ENCODE measurements around the gene TBC1D8. TPM values are rescaled to one million over a fixed set of nuclear protein-coding genes. Genes with fewer than 3 reads are reported as not detected.

The TBC1D8 gene
- total and polyA plus RNA-seq, 9 of the 15 experiments (the other 6 are each of a cell fraction or from before 2014, with no cell fraction given) = 0.36 to 1.3 (median 0.82) TPM

DNA sequence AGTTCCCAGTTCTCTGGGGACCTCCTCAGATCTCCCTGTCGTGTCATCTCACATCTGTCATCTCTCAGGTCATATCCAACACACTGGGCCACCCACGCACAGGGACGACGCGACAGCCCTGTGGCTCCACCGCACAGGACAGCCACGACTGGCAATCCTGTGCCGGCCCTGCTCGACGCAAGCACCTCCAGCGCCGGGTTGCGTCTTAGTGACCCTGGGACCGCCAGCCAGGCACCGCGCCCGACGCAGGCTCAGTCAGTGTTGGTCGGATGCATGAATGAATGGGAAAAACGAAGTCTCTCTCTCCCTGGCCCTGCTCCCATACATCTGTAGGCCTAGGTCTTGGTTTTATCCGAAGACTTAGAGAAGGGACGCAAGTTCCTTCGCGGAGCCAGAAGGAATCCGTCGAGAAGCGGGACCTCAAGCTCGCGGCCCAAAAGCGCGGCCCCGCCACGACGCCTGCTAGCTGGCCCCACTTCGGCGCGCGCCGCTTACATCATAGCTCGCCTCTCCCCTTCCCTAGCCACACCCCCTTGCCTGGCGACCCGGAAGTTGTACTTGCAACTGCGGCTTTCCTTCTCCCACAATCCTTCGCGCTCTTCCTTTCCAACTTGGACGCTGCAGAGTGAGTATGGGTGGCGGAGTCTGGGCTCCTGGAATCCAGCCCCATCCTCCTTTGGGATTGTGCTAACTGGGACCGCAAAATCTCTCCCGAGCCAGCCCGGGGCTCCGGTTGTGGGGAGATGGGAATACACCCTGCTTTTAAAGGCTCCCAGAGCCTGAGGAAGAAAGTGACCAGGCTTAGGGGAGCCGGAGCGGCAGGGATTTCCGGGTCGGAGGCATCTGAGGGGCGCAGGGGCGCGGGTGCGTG lies 149.3 kb downstream of the TBC1D8 start, which contains the start of gene RPL31 (continued):
- TF ChIP-seq, protein P1, sequence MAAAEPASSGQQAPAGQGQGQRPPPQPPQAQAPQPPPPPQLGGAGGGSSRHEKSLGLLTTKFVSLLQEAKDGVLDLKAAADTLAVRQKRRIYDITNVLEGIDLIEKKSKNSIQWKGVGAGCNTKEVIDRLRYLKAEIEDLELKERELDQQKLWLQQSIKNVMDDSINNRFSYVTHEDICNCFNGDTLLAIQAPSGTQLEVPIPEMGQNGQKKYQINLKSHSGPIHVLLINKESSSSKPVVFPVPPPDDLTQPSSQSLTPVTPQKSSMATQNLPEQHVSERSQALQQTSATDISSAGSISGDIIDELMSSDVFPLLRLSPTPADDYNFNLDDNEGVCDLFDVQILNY (CRISPR knock-in tag; IDR thresholded peaks at IDR 0.05) = peak; percentile 100
- TF ChIP-seq BHLHE40 (IDR thresholded peaks at IDR 0.05; ENCODE audit: low read length) (0 out of 2 replicates have a peak, but pooled peaks have one; percentile 6), RB1 (IDR thresholded peaks at IDR 0.05; ENCODE audit: low read depth) (peak; percentile 53), MED1 (CRISPR knock-in tag; IDR thresholded peaks at IDR 0.05; ENCODE audit: borderline replicate concordance) (0 out of 2 replicates have a peak, but pooled peaks have one; percentile 69), ZFP30 (CRISPR knock-in tag; IDR thresholded peaks at IDR 0.05; ENCODE audit: borderline replicate concordance) (no peak), FOXK1 (CRISPR knock-in tag; IDR thresholded peaks at IDR 0.05; ENCODE audit: borderline replicate concordance) (peak; percentile 100), ZFPM2 (CRISPR knock-in tag; IDR thresholded peaks at IDR 0.05) (no peak), PCBP1 (IDR thresholded peaks at IDR 0.05; ENCODE audit: low read depth, low read length, poor library complexity, severe bottlenecking) (peak; percentile 36), SOX6 (IDR thresholded peaks at IDR 0.05) (peak; percentile 68), SETDB1 (IDR thresholded peaks at IDR 0.05; ENCODE audit: low read length) (no peak), HDAC1 (IDR thresholded peaks at IDR 0.05) (peak in 1 of 2 experiments; percentile 71; a peak in 2 of 4 replicates), MYBL2 (IDR thresholded peaks at IDR 0.05; ENCODE audit: low read depth) (no peak), MYBL2 (CRISPR knock-in tag; IDR thresholded peaks at IDR 0.05; ENCODE audit: borderline replicate concordance) (peak; percentile 80; the same call in 1 of the 2 replicates), RERE (CRISPR knock-in tag; IDR thresholded peaks at IDR 0.05; ENCODE audit: borderline replicate concordance) (peak; percentile 99), ZNF586 (CRISPR knock-in tag; conservative IDR thresholded peaks at IDR 0.05) (no peak), ZNF212 (CRISPR knock-in tag; IDR thresholded peaks at IDR 0.05) (no peak), ZNF316 (IDR thresholded peaks at IDR 0.05) (0 out of 2 replicates have a peak, but pooled peaks have one; percentile 1), YY1 (IDR thresholded peaks at IDR 0.05; ENCODE audit: borderline replicate concordance in 1 of 3, control insufficient read depth in 1 of 3, extremely low read depth in 1 of 3, insufficient read depth in 3 of 3, insufficient read length in 1 of 3, insufficient replicate concordance in 2 of 3, low read depth in 1 of 3, low read length in 2 of 3) (peak; percentile 30 to 69 (median 60)), MEIS2 (IDR thresholded peaks at IDR 0.05; ENCODE audit: partially characterized antibody) (peak; percentile 75)
- TF ChIP-seq, protein P2, sequence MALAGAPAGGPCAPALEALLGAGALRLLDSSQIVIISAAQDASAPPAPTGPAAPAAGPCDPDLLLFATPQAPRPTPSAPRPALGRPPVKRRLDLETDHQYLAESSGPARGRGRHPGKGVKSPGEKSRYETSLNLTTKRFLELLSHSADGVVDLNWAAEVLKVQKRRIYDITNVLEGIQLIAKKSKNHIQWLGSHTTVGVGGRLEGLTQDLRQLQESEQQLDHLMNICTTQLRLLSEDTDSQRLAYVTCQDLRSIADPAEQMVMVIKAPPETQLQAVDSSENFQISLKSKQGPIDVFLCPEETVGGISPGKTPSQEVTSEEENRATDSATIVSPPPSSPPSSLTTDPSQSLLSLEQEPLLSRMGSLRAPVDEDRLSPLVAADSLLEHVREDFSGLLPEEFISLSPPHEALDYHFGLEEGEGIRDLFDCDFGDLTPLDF (CRISPR knock-in tag; IDR thresholded peaks at IDR 0.05) = peak; percentile 98

Data from K562 (cell line).